CD4-positive, alpha-beta T cell treated with Interleukin-4 for 1 hour (primary cell): ENCODE results near the gene FAR2.

ENCODE experiments used
- DNase-seq, 2 donors: peaks; one replicate each; pipeline ENCODE4 v3.0.0-alpha.2; 2020 to 2022

The FAR2 gene

GRCh38 chr12:29208060-29208459 is 59.0 kb downstream of the FAR2 start:
- DNase-seq, result peak in 1 of 2 donors; percentile 51

GRCh38 chr12:29208936-29209701 is 60.0 kb downstream of the FAR2 start:
- DNase-seq, result no peak

- no peak for DNase-seq
Observed at GRCh38 chr12:29211696-29212095, 62.6 kb downstream of the FAR2 start.

- DNase-seq, result no peak
Observed at GRCh38 chr12:29212682-29213403, 63.8 kb downstream of the FAR2 start.

GRCh38 chr12:29216266-29216665 is 67.2 kb downstream of the FAR2 start:
- DNase-seq, result no peak

GRCh38 chr12:29216797-29217575 is 67.9 kb downstream of the FAR2 start:
- no peak for DNase-seq

- DNase-seq, result no peak
Observed at GRCh38 chr12:29220632-29221336, 71.7 kb downstream of the FAR2 start.

GRCh38 chr12:29222200-29222599 is 73.1 kb downstream of the FAR2 start:
- DNase-seq, result no peak

GRCh38 chr12:29223426-29223825 is 74.3 kb downstream of the FAR2 start:
- DNase-seq, result no peak

- DNase-seq, result no peak
Observed at GRCh38 chr12:29223956-29224543, 75.0 kb downstream of the FAR2 start.

- DNase-seq, result no peak
Observed at GRCh38 chr12:29224572-29224971, 75.5 kb downstream of the FAR2 start.

GRCh38 chr12:29225834-29226233 is 76.8 kb downstream of the FAR2 start:
- DNase-seq, result no peak

- DNase-seq, result no peak
Observed at GRCh38 chr12:29226616-29227015, 77.5 kb downstream of the FAR2 start.

GRCh38 chr12:29228474-29229157 is 79.5 kb downstream of the FAR2 start:
- no peak for DNase-seq

GRCh38 chr12:29229158-29229505 is 80.1 kb downstream of the FAR2 start:
- DNase-seq, result no peak

GRCh38 chr12:29229937-29230336 is 80.9 kb downstream of the FAR2 start:
- no peak for DNase-seq

- no peak for DNase-seq
Observed at GRCh38 chr12:29230800-29231560, 81.9 kb downstream of the FAR2 start.

GRCh38 chr12:29232086-29232485 is 83.0 kb downstream of the FAR2 start:
- DNase-seq, result no peak

- DNase-seq, result no peak
Observed at GRCh38 chr12:29234552-29234951, 85.5 kb downstream of the FAR2 start.

- no peak for DNase-seq
Observed at GRCh38 chr12:29234965-29235626, 86.0 kb downstream of the FAR2 start.

- DNase-seq, result no peak
Observed at GRCh38 chr12:29238822-29239291, 89.8 kb downstream of the FAR2 start.
